Stimulated activated CD8-positive, alpha-beta memory T cell treated with anti-CD3 and anti-CD28 coated beads, Interleukin-4, amount 100 ng/mL, for 48 hours (primary cell): ENCODE results near the gene SLC25A25.
"Not testable (repeated sequence)": the region's sequence is repeated elsewhere in the genome, so short reads cannot be mapped to it uniquely, and the experiment has no call there.

Source experiments
- DNase-seq: peaks from one replicate; pipeline ENCODE4 v3.0.0-alpha.2; 2020

The SLC25A25 gene

GRCh38 chr9:128128836-128129590 is 61.0 kb downstream of the SLC25A25 start:
- no peak for DNase-seq

GRCh38 chr9:128129976-128130590 is 62.1 kb downstream of the SLC25A25 start:
- peak; percentile 73 for DNase-seq

- not testable (repeated sequence) for DNase-seq
Observed at GRCh38 chr9:128130651-128131050, 62.6 kb downstream of the SLC25A25 start.

- not testable (repeated sequence) for DNase-seq
Observed at GRCh38 chr9:128131346-128131745, 63.3 kb downstream of the SLC25A25 start.

- DNase-seq = not testable (repeated sequence)
Observed at GRCh38 chr9:128132139-128132538, 64.1 kb downstream of the SLC25A25 start.

GRCh38 chr9:128135561-128135960 is 67.5 kb downstream of the SLC25A25 start:
- DNase-seq = not testable (repeated sequence)

- DNase-seq = no peak
Observed at GRCh38 chr9:128136816-128137793, 69.1 kb downstream of the SLC25A25 start.

- no peak for DNase-seq
Observed at GRCh38 chr9:128138001-128138400, 70.0 kb downstream of the SLC25A25 start.

GRCh38 chr9:128139621-128140020 is 71.6 kb downstream of the SLC25A25 start:
- DNase-seq = no peak

GRCh38 chr9:128141604-128142003 is 73.6 kb downstream of the SLC25A25 start:
- no peak for DNase-seq

GRCh38 chr9:128142061-128142460 is 74.0 kb downstream of the SLC25A25 start:
- no peak for DNase-seq

GRCh38 chr9:128142596-128142995 is 74.6 kb downstream of the SLC25A25 start:
- no peak for DNase-seq

GRCh38 chr9:128143525-128144238 is 75.7 kb downstream of the SLC25A25 start:
- no peak for DNase-seq

- no peak for DNase-seq
Observed at GRCh38 chr9:128144239-128145181, 76.5 kb downstream of the SLC25A25 start.

- no peak for DNase-seq
Observed at GRCh38 chr9:128145536-128145935, 77.5 kb downstream of the SLC25A25 start.

- no peak for DNase-seq
Observed at GRCh38 chr9:128145951-128146351, 77.9 kb downstream of the SLC25A25 start.

- no peak for DNase-seq
Observed at GRCh38 chr9:128146591-128147120, 78.6 kb downstream of the SLC25A25 start.

- no peak for DNase-seq
Observed at GRCh38 chr9:128148509-128149000, 80.5 kb downstream of the SLC25A25 start.

GRCh38 chr9:128149001-128149701 is 81.1 kb downstream of the SLC25A25 start, which contains the start of gene LCN2:
TSS of gene LCN2 (plus strand) at chr9:128149453. CDS start at chr9:128149526, 73 bp downstream.
- DNase-seq = no peak

GRCh38 chr9:128149951-128150593 is 82.0 kb downstream of the SLC25A25 start:
- no peak for DNase-seq
